ENCODE measurements around the gene CDC42BPA. TPM values are rescaled to one million over a fixed set of nuclear protein-coding genes. Genes with fewer than 3 reads are reported as not detected.

Gene CDC42BPA
- total and polyA plus RNA-seq, 2 of the 8 experiments (the other 6 are each of a cell fraction or from before 2014, with no cell fraction given) = 7.1 to 28.5 TPM

DNA sequence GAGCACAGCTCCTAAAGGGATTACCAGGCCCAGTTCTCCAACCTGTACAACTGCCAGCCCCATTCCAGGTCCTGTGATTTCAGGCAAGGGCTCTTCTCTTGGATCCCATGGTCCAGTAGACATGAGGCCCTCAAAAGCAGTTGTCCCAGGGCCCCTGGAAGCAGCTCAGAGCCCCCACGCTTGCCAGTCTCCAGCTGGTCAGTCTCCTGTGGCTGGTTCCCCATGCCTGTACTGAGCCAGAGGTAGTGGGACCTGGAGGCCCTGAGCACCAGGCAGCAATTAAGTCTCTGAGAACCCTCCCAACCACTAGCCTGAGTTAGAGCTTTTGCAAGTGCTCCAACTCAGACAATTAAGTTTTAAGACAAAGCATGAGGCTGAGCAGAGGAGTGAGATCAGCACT, 36.9 kb downstream of the CDC42BPA start:
- H3K9ac ChIP-seq (replicated peaks in 1 of 4; ENCODE audit: extremely low read depth in 1 of 4, low read depth in 3 of 4, low read length in 3 of 4) = no peak overlapping the region
- POLR2A ChIA-PET (ENCODE audit: partially characterized antibody) = no interaction called here
- H3K36me3 ChIP-seq (ENCODE audit: control insufficient read depth in 2 of 4, insufficient read depth in 4 of 4, low read length in 3 of 4) = peaks cover 0 to 19% (median 2%) of the 10 kb centered on the region in 4 experiments; a peak in 3 of 8 replicates
- no peak overlapping the region for H3K56ac ChIP-seq (replicated peaks; ENCODE audit: insufficient read length, low read depth, low read length)
- no peaks in the 10 kb centered on the region for H3K4me1 ChIP-seq (replicated peaks in 1 of 4; ENCODE audit: control insufficient read depth in 3 of 4, insufficient read depth in 4 of 4, low read length in 3 of 4)
- H3K4me2 ChIP-seq (ENCODE audit: insufficient read depth in 1 of 2, low read depth in 2 of 2, low read length in 2 of 2) = no peak overlapping the region
- no peak overlapping the region for H3K18ac ChIP-seq (ENCODE audit: extremely low read depth, low read length)
- DNase-seq (ENCODE audit: low read depth in 1 of 2, low spot score in 2 of 2) (no peak), FAIRE-seq (no peak)
- H3K79me2 ChIP-seq (ENCODE audit: control insufficient read depth in 1 of 2, insufficient read depth in 2 of 2, low read length in 2 of 2) = peaks cover 0 to 76% of the 10 kb centered on the region in 2 experiments; a peak in 2 of 4 replicates
- H2BK15ac ChIP-seq (ENCODE audit: low read length) = no peak overlapping the region
- no peak overlapping the region for H3K27ac ChIP-seq (ENCODE audit: low read depth, low read length)
- H2BK120ac ChIP-seq (replicated peaks; ENCODE audit: low read depth, low read length) = no peak overlapping the region
- CTCF ChIA-PET (ENCODE audit: partially characterized antibody) = no interaction called here
- H3K27me3 ChIP-seq (replicated peaks in 1 of 4; ENCODE audit: control insufficient read depth in 3 of 4, extremely low read depth in 1 of 4, insufficient read depth in 3 of 4, low read length in 3 of 4) = no peaks in the 10 kb centered on the region
- H3K4me3 ChIP-seq (ENCODE audit: extremely low read depth in 1 of 4, insufficient read depth in 2 of 4, low read depth in 3 of 4, low read length in 4 of 4) = no peak overlapping the region
- no peak overlapping the region for H4K8ac ChIP-seq (ENCODE audit: extremely low read depth, insufficient read depth, low read length)
- H3K9me3 ChIP-seq (ENCODE audit: insufficient read depth in 2 of 2, low read depth in 1 of 2, low read length in 1 of 2) = peaks cover 14 to 23% of the 10 kb centered on the region in 2 experiments
- no peak overlapping the region for H2BK20ac ChIP-seq (ENCODE audit: low read length)
- H4K20me1 ChIP-seq (replicated peaks in 1 of 2; ENCODE audit: control insufficient read depth in 1 of 2, insufficient read depth in 2 of 2, low read length in 2 of 2) = no peaks in the 10 kb centered on the region
- H3K4ac ChIP-seq (replicated peaks; ENCODE audit: insufficient read length, low read depth, low read length) = no peak overlapping the region
- H2BK5ac ChIP-seq (ENCODE audit: low read depth, low read length) = no peak overlapping the region
- H3K79me1 ChIP-seq (ENCODE audit: low read depth, low read length) = peaks cover 6% of the 10 kb centered on the region
- WGBS, 2 experiments (ENCODE audit: extremely low coverage in 1 of 2, insufficient coverage in 1 of 2, insufficient read length in 1 of 2, insufficient replicate concordance in 2 of 2, low coverage in 1 of 2, low lambda C conversion rate in 2 of 2, missing lambda C conversion rate in 1 of 2) = 90% methylated on average over 1 of the region's 1 CpG; no CpG with 5 or more reads in 1 of the 2 experiments
- no peak overlapping the region for H3K14ac ChIP-seq (ENCODE audit: insufficient read length)
- no peak overlapping the region for H3K23ac ChIP-seq (ENCODE audit: insufficient read length)
- no peak overlapping the region for H2AK5ac ChIP-seq (ENCODE audit: low read depth, low read length)
- H2AFZ ChIP-seq (ENCODE audit: low read length) = no peak overlapping the region
- no peaks in the 10 kb centered on the region for H3K23me2 ChIP-seq (ENCODE audit: low read depth, low read length)
- H4K91ac ChIP-seq (replicated peaks; ENCODE audit: insufficient read length, low read length) = no peak overlapping the region
- H4K5ac ChIP-seq (ENCODE audit: insufficient read length, low read depth, low read length) = no peak overlapping the region
- H2BK12ac ChIP-seq (ENCODE audit: low read depth, low read length) = no peak overlapping the region
- TF ChIP-seq SP4 (IDR thresholded peaks at IDR 0.05; ENCODE audit: low read length) (no peak), JUND (IDR thresholded peaks at IDR 0.05; ENCODE audit: low read length) (no peak), ZNF274 (IDR thresholded peaks at IDR 0.05; ENCODE audit: borderline replicate concordance, extremely low read depth, low read length) (no peak), TCF12 (IDR thresholded peaks at IDR 0.05; ENCODE audit: low read depth, low read length) (no peak), CHD1 (IDR thresholded peaks at IDR 0.05; ENCODE audit: low read depth, low read length) (no peak), KDM5A (IDR thresholded peaks at IDR 0.05; ENCODE audit: low read length) (no peak), BACH1 (IDR thresholded peaks at IDR 0.05; ENCODE audit: low read length) (no peak), FOSL1 (IDR thresholded peaks at IDR 0.05; ENCODE audit: insufficient read depth, low read depth, low read length) (no peak), GABPA (IDR thresholded peaks at IDR 0.05; ENCODE audit: borderline replicate concordance, insufficient read depth, low read length) (no peak), HDAC6 (IDR thresholded peaks at IDR 0.05; ENCODE audit: low read depth, low read length) (no peak), RNF2 (IDR thresholded peaks at IDR 0.05; ENCODE audit: borderline replicate concordance, low read depth, low read length, missing control alignments, poor library complexity, severe bottlenecking) (no peak), SUZ12 (IDR thresholded peaks at IDR 0.05; ENCODE audit: low read length) (no peak)
- TF ChIP-seq, protein P1, sequence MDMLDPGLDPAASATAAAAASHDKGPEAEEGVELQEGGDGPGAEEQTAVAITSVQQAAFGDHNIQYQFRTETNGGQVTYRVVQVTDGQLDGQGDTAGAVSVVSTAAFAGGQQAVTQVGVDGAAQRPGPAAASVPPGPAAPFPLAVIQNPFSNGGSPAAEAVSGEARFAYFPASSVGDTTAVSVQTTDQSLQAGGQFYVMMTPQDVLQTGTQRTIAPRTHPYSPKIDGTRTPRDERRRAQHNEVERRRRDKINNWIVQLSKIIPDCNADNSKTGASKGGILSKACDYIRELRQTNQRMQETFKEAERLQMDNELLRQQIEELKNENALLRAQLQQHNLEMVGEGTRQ (IDR thresholded peaks at IDR 0.05; ENCODE audit: low read length) = no peak
- TF ChIP-seq, protein P2, sequence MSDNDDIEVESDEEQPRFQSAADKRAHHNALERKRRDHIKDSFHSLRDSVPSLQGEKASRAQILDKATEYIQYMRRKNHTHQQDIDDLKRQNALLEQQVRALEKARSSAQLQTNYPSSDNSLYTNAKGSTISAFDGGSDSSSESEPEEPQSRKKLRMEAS (IDR thresholded peaks at IDR 0.05) = no peak

Data from H1 (cell line).